Brain pericyte (primary cell): ENCODE results near the gene UVSSA.
"Not testable (repeated sequence)": the region's sequence is repeated elsewhere in the genome, so short reads cannot be mapped to it uniquely, and the experiment has no call there.

ENCODE experiments used
- DNase-seq: peaks from one replicate; pipeline ENCODE4 v3.0.0-alpha.2; 2012; ENCODE audit warnings: low read depth, low spot score

UVSSA gene

DNA sequence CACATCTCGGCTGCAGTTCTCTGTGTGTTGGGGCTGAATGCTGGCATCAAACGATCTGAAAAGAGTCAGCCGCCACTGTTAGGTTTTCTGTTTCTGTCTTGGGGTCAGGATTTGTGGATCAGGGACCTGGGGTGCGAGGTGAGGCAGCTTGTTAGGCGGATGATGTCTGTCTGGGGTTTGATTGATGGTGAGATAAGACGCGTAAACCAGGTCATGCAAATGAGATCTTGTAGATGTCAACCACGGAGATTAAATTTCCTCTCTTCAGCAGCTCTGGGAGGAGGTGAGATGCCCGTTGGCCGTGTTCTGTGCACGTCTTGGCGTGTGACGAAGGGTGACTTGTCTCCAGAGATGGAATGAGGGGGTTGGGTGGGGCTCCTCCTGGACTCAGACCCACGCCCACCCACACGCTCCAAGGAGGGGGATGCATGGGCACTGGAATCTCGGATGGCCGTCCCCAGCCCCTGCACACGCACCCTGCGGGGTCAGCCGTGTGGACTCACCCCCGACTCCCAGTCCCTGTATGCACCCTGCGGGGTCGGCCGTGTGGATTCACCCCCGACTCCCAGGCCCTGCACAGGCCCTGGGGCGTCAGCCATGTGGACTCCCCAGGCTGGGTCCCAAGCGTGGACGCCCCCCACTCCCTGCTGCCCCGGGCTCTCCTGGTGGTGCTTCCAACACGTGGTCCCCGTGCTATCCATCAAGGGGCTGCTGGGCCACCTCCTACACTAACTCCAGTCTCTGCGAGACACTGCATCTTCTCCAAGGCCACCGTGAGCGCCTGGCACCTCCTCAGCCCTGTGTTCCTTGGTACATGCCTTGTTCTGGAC is 16.0 kb upstream of the UVSSA start:
- DNase-seq = no peak

DNA sequence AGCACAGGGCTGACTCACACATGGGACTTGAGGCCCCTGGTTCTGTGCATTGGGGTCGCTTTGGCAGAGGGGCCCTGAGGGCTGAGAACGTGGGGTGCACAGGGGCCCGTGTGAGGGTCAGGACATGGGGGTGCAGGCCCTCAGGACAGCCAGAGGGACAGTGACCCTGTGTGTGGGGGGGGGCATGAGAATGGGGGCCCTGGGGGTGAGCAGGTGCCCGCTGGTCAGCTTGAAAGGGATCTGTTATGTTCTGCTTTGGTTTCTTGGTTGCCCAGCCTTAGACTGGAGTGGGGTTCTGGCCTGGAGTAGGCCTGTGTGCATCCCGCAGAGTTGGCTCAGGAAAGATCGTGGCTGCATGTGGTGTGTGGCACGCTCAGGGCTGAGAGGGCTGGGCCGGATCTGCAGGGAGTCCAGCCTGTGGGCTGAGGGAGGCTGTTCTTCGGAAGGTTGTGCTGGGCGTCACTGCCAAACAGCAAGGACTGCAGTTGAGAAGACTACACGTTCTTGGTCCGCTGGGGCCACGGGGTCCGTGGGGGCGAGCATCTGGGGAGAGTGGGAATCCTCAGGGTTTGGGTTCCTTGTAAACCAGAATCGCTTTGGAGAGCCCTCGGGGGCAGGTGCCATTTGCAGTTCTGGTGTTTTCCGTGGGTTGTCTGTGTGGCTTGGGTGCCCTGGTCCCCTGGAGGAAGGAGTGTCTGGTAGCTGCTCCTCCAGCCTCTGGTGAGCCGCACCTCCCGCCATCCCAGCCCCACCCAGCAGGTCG is 15.2 kb upstream of the UVSSA start:
- DNase-seq = no peak

DNA sequence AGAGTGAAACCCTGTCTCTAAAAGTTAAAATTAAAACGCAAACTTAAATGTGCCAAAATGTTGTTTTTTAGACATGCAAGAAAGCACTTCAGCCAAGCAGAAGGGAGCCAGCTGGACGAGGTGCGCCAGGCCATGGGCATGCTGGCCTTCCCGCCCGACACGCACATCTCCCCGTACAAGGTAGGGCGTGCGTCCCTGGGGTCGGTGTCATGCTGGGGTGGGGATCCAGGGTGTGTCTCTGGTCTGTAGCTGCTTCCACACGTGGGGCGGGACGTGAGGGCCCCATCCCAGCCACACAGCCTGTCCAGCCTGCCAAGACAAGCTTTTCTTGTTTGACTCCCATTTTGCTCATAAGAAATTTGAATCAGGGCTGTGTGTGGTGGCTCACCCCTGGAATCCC is 14.3 kb upstream of the UVSSA start:
- no peak for DNase-seq

GRCh38 chr4:1333256-1333655 is 13.8 kb upstream of the UVSSA start:
- DNase-seq = no peak

GRCh38 chr4:1333851-1334578 is 13.0 kb upstream of the UVSSA start:
- DNase-seq = not testable (repeated sequence)

GRCh38 chr4:1334579-1334895 is 12.5 kb upstream of the UVSSA start:
- no peak for DNase-seq

DNA sequence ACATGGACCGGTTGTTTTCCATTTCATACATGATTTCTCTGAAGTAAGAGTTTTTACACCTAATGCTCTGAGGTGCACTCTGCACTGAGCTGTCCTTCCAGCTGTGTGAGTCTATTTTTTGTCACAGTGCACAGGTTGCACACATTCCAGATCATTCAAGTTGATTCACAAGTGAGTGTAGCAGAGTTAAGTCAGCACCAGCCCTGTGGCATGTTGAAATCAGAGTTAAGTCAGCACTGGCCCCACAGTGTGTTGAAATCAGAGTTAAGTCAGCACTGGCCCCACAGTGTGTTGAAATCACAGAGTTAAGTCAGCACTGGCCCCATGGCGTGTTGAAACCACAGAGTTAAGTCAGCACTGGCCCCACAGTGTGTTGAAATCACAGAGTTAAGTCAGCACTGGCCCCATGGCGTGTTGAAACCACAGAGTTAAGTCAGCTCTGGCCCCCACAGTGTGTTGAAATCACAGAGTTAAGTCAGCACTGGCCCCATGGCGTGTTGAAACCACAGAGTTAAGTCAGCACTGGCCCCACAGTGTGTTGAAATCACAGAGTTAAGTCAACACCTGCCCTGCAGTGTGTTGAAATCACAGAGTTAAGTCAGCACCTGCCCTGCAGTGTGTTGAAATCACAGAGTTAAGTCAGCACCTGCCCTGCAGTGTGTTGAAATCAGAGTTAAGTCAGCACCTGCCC is 11.7 kb upstream of the UVSSA start:
- DNase-seq = not testable (repeated sequence)

DNA sequence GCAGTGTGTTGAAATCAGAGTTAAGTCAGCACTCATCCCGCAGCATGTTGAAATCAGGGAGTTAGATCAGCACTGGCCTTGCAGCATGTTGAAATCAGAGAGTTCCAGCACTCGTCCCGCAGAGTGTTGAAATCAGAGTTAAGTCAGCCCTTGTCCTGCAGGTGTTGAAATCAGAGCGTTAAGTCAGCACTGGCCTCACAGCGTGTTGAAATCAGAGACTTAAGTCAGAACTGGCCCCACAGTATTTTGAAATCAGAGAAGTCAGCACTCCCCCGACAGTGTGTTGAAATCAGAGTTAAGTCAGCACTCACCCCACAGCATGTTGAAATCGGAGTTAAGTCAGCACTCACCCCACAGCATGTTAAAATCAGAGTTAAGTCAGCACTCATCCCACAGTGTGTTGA is 10.9 kb upstream of the UVSSA start:
- no peak for DNase-seq

DNA sequence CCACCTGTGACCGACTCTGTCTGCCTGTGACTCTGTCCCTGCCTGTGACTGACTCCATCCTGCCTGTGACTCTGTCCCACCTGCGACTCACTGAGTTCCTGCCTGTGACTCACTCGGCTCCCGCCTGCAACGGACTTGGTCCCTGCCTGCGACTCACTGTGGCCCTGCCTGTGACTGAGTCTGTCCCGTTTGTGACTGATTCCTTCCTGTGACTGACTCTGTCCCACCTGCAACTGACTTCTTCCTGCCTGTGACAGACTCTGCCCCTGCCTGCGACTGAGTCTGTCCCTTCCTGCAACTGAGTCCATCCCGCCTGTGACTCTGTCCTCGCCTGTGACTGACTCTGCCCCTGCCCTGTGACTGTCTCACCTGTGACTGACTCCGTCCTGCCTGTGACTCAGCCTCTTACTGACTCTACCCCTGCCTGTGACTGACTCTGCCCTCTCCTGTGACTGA is 9.6 kb upstream of the UVSSA start:
- no peak for DNase-seq

DNA sequence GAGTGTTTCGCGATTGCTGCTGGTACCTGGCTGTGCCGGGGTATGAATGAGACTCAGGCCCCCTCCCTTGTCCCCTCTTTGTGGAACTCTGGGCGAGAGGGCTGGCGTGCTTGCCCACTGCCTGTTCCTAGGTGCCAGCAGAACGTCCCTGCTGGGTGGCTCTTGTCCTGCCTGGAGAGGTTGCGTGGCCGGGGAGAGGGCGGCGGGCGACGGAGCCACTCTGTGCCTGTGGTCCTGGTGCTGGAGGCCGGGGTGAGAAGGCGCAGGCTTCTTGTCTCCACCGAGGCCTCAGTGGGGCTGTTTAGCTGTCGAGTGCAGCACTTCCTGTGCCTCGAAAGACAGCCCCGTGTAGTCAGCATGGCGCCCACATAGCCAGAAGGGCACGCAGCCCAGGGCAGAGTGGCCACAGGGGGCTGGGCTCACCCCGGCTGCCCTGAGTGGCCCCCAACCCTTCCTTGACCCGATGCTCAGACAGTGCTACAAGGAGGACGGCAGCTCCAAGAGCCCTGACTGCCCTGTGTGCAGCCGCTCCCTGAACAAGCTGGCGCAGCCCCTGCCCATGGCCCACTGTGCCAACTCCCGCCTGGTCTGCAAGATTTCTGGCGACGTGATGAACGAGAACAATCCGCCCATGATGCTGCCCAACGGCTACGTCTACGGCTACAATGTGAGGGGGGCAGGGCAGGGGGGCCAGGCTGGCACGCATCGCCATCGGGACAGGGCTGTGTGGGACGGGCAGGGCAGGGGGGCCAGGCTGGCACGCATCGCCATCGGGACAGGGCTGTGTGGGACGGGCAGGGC is 8.9 kb upstream of the UVSSA start:
- no peak for DNase-seq

DNA sequence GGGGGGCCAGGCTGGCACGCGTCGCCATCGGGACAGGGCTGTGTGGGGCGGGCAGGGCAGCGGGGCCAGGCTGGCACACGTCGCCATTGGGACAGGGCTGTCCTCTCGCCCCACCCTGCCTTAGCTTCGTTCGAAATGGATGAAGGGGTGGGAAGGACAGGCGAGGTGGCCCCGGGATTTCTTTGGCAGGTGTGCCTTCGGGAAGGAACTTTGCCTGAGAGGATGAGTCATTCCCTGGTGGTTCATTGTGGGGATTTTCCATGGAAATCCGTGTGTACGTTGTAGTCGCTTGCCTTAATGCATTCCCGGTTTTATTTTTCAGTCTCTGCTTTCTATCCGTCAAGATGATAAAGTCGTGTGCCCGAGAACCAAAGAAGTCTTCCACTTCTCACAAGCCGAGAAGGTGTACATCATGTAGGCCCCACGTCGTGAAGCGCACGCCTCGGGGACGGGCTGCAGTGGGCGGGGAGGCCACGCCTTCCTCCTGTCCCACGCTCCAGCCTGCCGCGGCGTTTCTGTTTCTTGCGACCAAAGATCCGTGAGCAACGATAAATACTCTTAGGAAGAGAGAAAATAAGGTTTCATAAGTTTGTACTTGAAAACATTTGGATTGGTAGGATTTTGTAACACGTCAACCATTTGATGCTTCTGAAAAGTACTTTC is 8.1 kb upstream of the UVSSA start:
- no peak for DNase-seq

DNA sequence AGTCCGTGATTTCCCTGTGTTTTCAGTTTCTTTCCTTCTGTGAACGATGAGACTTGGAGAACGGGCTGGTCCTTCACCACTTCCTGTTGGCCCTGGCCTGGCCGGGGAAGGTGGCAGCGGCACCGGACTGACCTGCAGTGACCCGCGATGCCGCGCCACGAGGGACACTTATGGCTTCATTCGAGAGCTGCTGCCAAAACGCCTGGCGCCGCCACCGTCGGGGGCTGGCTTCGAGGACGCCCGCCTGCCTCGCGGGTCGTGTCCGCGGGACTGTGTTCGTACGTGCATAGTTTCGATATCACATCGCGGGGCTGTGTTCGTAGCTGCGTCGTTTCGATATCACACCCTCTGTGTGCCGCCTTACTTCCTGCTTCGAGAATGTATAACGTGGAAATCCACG is 7.5 kb upstream of the UVSSA start:
- no peak for DNase-seq

- no peak for DNase-seq
Observed at GRCh38 chr4:1340181-1340747, 6.7 kb upstream of the UVSSA start.

GRCh38 chr4:1340861-1341260 is 6.1 kb upstream of the UVSSA start:
- DNase-seq = no peak

GRCh38 chr4:1342003-1342402 is 5.0 kb upstream of the UVSSA start:
- DNase-seq = no peak

GRCh38 chr4:1344696-1345095 is 2.3 kb upstream of the UVSSA start:
- DNase-seq = no peak

DNA sequence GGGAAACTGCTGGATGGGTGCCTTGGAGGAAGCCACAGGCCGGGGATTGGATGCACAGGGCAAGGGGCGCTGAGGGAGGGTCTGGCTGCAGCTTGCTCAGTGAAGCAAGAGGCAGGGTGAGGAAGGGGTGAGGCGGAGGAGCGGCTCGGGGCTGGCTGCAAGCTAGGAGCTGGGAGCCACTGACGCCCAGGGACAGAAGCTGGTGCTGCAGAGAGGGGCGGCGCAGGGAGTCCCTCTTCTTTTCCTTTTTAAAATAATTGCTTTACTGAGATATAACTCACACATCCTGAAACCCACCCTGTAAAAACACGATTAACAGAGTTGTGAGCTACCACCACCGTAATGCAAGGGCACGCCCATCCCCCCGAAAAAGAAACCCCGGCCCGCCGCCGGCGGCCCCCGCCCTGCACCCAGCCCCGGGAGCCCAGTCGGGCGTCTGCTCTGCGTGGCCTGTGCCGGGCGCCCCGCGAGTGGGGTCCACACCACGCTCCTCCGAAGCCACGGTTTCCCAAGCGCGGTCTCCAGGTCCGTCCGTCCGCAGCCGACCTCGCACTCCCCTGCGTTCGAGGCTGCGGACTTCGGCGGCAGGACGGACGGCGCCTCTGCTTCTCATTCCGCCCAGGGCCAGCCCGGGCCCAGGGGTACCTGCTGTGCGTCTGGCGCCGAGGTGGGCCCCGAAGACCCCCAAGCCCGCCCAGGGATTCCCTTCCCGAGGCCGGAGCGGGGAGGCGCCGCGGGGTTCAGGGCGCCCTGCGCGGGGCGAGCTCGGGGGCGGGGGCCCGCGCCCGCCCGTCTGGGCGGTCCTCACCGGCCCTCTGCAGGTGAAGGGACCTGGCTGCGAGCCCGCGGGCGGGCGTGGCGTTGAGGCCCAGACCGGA is 866 bp upstream of the UVSSA start:
- no peak for DNase-seq

- no peak for DNase-seq
Observed at GRCh38 chr4:1347410-1347864, 429 bp downstream of the UVSSA start.

GRCh38 chr4:1348014-1348513 is 1.1 kb downstream of the UVSSA start:
- DNase-seq = no peak
